WTC11 (cell line): ENCODE results near the gene P4HB. TPM values are rescaled to one million over a fixed set of nuclear protein-coding genes. Genes with fewer than 3 reads are reported as not detected.

Experiments
- CDX4 ChIP-seq: fragments of 250-450 bp; sonication (Bioruptor Pico); IDR thresholded peaks from 2 replicates; pipeline ENCODE4 v1.9.0; 2021; ENCODE audit warnings: moderate library complexity, mild to moderate bottlenecking, inconsistent platforms, borderline replicate concordance
- CTCF ChIP-seq: fragments of 200-600 bp; IDR thresholded peaks from 2 replicates; pipeline ENCODE4 v1.8.0; 2022; ENCODE audit warnings: antibody characterized with exemption
- E2F1 ChIP-seq: sonication (generic); formaldehyde crosslinking; IDR thresholded peaks from 2 replicates; pipeline ENCODE4 v1.8.0; 2022; ENCODE audit warnings: mild to moderate bottlenecking, missing genetic modification reagents
- E2F4 ChIP-seq: sonication (generic); formaldehyde crosslinking; IDR thresholded peaks from 2 replicates; pipeline ENCODE4 v1.8.1; 2022; ENCODE audit warnings: low read depth, mild to moderate bottlenecking, moderate library complexity, missing genetic modification reagents, borderline replicate concordance
- E2F5 ChIP-seq: sonication (generic); formaldehyde crosslinking; IDR thresholded peaks from 2 replicates; pipeline ENCODE4 v1.8.1; 2022; ENCODE audit warnings: mild to moderate bottlenecking, moderate library complexity, missing genetic modification reagents
- ERG ChIP-seq: fragments of 250-450 bp; sonication (Bioruptor Pico); IDR thresholded peaks from 2 replicates; pipeline ENCODE4 v1.8.0; 2021; ENCODE audit warnings: mild to moderate bottlenecking
- ESRRA ChIP-seq: sonication (generic); formaldehyde crosslinking; IDR thresholded peaks from 2 replicates; pipeline ENCODE4 v1.8.1; 2022; ENCODE audit warnings: mild to moderate bottlenecking, missing genetic modification reagents, borderline replicate concordance
- FOXJ3 ChIP-seq: sonication (generic); formaldehyde crosslinking; IDR thresholded peaks from 2 replicates; pipeline ENCODE4 v1.9.0; 2021; ENCODE audit warnings: missing genetic modification reagents, mild to moderate bottlenecking, borderline replicate concordance
- FOXP1 ChIP-seq: sonication (generic); formaldehyde crosslinking; IDR thresholded peaks from 2 replicates; pipeline ENCODE4 v1.8.0; 2022; ENCODE audit warnings: missing genetic modification reagents, mild to moderate bottlenecking, moderate library complexity, borderline replicate concordance
- GTF2I ChIP-seq: fragments of 250-450 bp; sonication (Bioruptor Pico); conservative IDR thresholded peaks from 2 replicates; pipeline ENCODE4 v1.4.0; 2021; ENCODE audit warnings: mild to moderate bottlenecking
- HMGXB4 ChIP-seq: sonication (generic); formaldehyde crosslinking; IDR thresholded peaks from 2 replicates; pipeline ENCODE4 v1.8.1; 2023; ENCODE audit warnings: mild to moderate bottlenecking, moderate library complexity, missing genetic modification reagents
- IRF2 ChIP-seq: sonication (generic); formaldehyde crosslinking; IDR thresholded peaks from 2 replicates; pipeline ENCODE4 v1.8.0; 2022; ENCODE audit warnings: low read depth, missing genetic modification reagents, borderline replicate concordance
- JUN ChIP-seq: sonication (generic); formaldehyde crosslinking; IDR thresholded peaks from 2 replicates; pipeline ENCODE4 v1.8.0; 2023; ENCODE audit warnings: mild to moderate bottlenecking, missing genetic modification reagents
- MLX ChIP-seq: sonication (generic); formaldehyde crosslinking; IDR thresholded peaks from 2 replicates; pipeline ENCODE4 v1.8.1; 2023; ENCODE audit warnings: mild to moderate bottlenecking, missing genetic modification reagents, moderate library complexity
- MXD4 ChIP-seq: fragments of 250-450 bp; sonication (Bioruptor Pico); IDR thresholded peaks from 2 replicates; pipeline ENCODE4 v1.8.0; 2021; ENCODE audit warnings: mild to moderate bottlenecking, moderate library complexity, borderline replicate concordance
- NFATC4 ChIP-seq: fragments of 250-450 bp; sonication (Bioruptor Pico); IDR thresholded peaks from 2 replicates; pipeline ENCODE4 v1.9.0; 2021; ENCODE audit warnings: mild to moderate bottlenecking
- NR2C2 ChIP-seq: sonication (generic); formaldehyde crosslinking; IDR thresholded peaks from 2 replicates; pipeline ENCODE4 v1.8.0; 2022; ENCODE audit warnings: mild to moderate bottlenecking, missing genetic modification reagents
- NR3C1 ChIP-seq: sonication (generic); formaldehyde crosslinking; conservative IDR thresholded peaks from 2 replicates; pipeline ENCODE4 v1.8.1; 2023; ENCODE audit warnings: low read depth, mild to moderate bottlenecking, missing genetic modification reagents
- SOX15 ChIP-seq: fragments of 250-450 bp; sonication (Bioruptor Pico); IDR thresholded peaks from 2 replicates; pipeline ENCODE4 v1.9.0; 2021; ENCODE audit warnings: mild to moderate bottlenecking
- SP1 ChIP-seq: sonication (generic); formaldehyde crosslinking; conservative IDR thresholded peaks from 2 replicates; pipeline ENCODE4 v1.8.1; 2022; ENCODE audit warnings: missing genetic modification reagents
- TCF7 ChIP-seq: sonication (generic); formaldehyde crosslinking; IDR thresholded peaks from 2 replicates; pipeline ENCODE4 v1.8.0; 2022; ENCODE audit warnings: mild to moderate bottlenecking, low read depth, missing genetic modification reagents, moderate library complexity
- ZNF219 ChIP-seq: sonication (generic); formaldehyde crosslinking; IDR thresholded peaks from 2 replicates; pipeline ENCODE4 v1.8.0; 2023; ENCODE audit warnings: missing genetic modification reagents, mild to moderate bottlenecking, borderline replicate concordance
- ZNF532 ChIP-seq: fragments of 250-450 bp; sonication (Bioruptor Pico); IDR thresholded peaks from 2 replicates; pipeline ENCODE4 v1.9.0; 2021; ENCODE audit warnings: mild to moderate bottlenecking, borderline replicate concordance
- total RNA-seq: library from RNA; stranded (reverse); gene quantifications from 3 replicates; pipeline ENCODE4 v1.2.3, GENCODE V29; 2021

The P4HB gene
- total RNA-seq, 1 experiment from 2014 or later, result 380 TPM

- TF ChIP-seq CDX4 (CRISPR knock-in tag) (no peak), ESRRA (no peak), CTCF (no peak), MLX (CRISPR knock-in tag) (no peak), TCF7 (CRISPR knock-in tag) (peak; percentile 49; the same call in 1 of the 2 replicates), HMGXB4 (CRISPR knock-in tag) (peak; percentile 90), NFATC4 (no peak), SP1 (peak; percentile 64; the same call in 1 of the 2 replicates), FOXP1 (CRISPR knock-in tag) (no peak; the same call in none of the 2 replicates), FOXJ3 (CRISPR knock-in tag) (no peak), IRF2 (no peak), MXD4 (CRISPR knock-in tag) (0 out of 2 replicates have a peak, but pooled peaks have one; percentile 48), ZNF532 (CRISPR knock-in tag) (0 out of 2 replicates have a peak, but pooled peaks have one; percentile 15), NR3C1 (CRISPR knock-in tag) (no peak), ZNF219 (peak; percentile 74; the same call in 1 of the 2 replicates), ERG (CRISPR knock-in tag) (0 out of 2 replicates have a peak, but pooled peaks have one; percentile 33), E2F4 (CRISPR knock-in tag) (peak; percentile 24; the same call in 1 of the 2 replicates), GTF2I (CRISPR knock-in tag) (no peak), NR2C2 (CRISPR knock-in tag) (no peak), JUN (peak; percentile 52; the same call in 1 of the 2 replicates), SOX15 (no peak), E2F1 (CRISPR knock-in tag) (peak; percentile 68; the same call in 1 of the 2 replicates), E2F5 (CRISPR knock-in tag) (no peak; the same call in 1 of the 2 replicates)
These were observed 11.3 kb upstream of the P4HB start (continued) for GRCh38 chr17:81871387-81872230.
